HTR-8/SVneo (cell line): ENCODE results near the gene CCDC158.
"Not testable (repeated sequence)": the region's sequence is repeated elsewhere in the genome, so short reads cannot be mapped to it uniquely, and the experiment has no call there.

Experiments used
- DNase-seq: peaks from one replicate; pipeline ENCODE4 v3.0.0; 2011; ENCODE audit warnings: low spot score, mixed read lengths; ENCODE audit not compliant: insufficient read length
- FAIRE-seq: peaks from 2 replicates; lab custom pipeline; 2011; peaks lifted over from hg19 to GRCh38; lab: Jason Lieb, UNC

Gene CCDC158

GRCh38 chr4:76292730-76293129, 128.2 kb downstream of the CCDC158 start:
- FAIRE-seq (no peak), DNase-seq (no peak)

- not testable (repeated sequence) for FAIRE-seq, DNase-seq
These were observed 133.1 kb downstream of the CCDC158 start for GRCh38 chr4:76287811-76288210.

- FAIRE-seq = no peak
These were observed 137.0 kb downstream of the CCDC158 start for GRCh38 chr4:76283900-76284299.

GRCh38 chr4:76282941-76283689, 137.8 kb downstream of the CCDC158 start:
- no peak for FAIRE-seq
- DNase-seq = no peak

More at GRCh38 chr4:76283900-76284299, 137.0 kb downstream of the CCDC158 start:
- no peak for DNase-seq

- FAIRE-seq, DNase-seq: not testable (repeated sequence)
These were observed 139.3 kb downstream of the CCDC158 start for GRCh38 chr4:76281594-76281993.

GRCh38 chr4:76280488-76281441, 140.2 kb downstream of the CCDC158 start:
- DNase-seq (no peak), FAIRE-seq (no peak)

- no peak for DNase-seq
- FAIRE-seq = no peak
These were observed 141.5 kb downstream of the CCDC158 start for GRCh38 chr4:76279462-76279861.

- DNase-seq = no peak
- no peak for FAIRE-seq
These were observed 142.4 kb downstream of the CCDC158 start for GRCh38 chr4:76278583-76278982.

GRCh38 chr4:76277667-76278066, 143.3 kb downstream of the CCDC158 start:
- no peak for DNase-seq
- no peak for FAIRE-seq

- no peak for FAIRE-seq
- DNase-seq = no peak
These were observed 144.1 kb downstream of the CCDC158 start for GRCh38 chr4:76276813-76277212.

- DNase-seq = no peak
These were observed 145.3 kb downstream of the CCDC158 start for GRCh38 chr4:76275486-76276124.

GRCh38 chr4:76272999-76273398, 147.9 kb downstream of the CCDC158 start:
- DNase-seq (no peak), FAIRE-seq (no peak)

More at GRCh38 chr4:76275486-76276124, 145.3 kb downstream of the CCDC158 start:
- FAIRE-seq = no peak

GRCh38 chr4:76272582-76272981, 148.4 kb downstream of the CCDC158 start:
- DNase-seq (no peak), FAIRE-seq (no peak)

- FAIRE-seq (no peak), DNase-seq (no peak)
These were observed 148.9 kb downstream of the CCDC158 start for GRCh38 chr4:76272073-76272472.

GRCh38 chr4:76271248-76271647, 149.7 kb downstream of the CCDC158 start:
- DNase-seq (no peak), FAIRE-seq (no peak)

GRCh38 chr4:76270244-76271175, 150.4 kb downstream of the CCDC158 start:
- DNase-seq (no peak), FAIRE-seq (no peak)

- no peak for FAIRE-seq
- no peak for DNase-seq
These were observed 153.1 kb downstream of the CCDC158 start for GRCh38 chr4:76267811-76268210.

GRCh38 chr4:76266627-76267026, 154.3 kb downstream of the CCDC158 start:
- FAIRE-seq = no peak
- no peak for DNase-seq

- no peak for FAIRE-seq
- DNase-seq = no peak
These were observed 155.2 kb downstream of the CCDC158 start for GRCh38 chr4:76265631-76266218.
